Panc1 (cell line): ENCODE results near the gene GNB1.

Source experiments
- CTCF ChIP-seq: fragments of 450-650 bp; IDR thresholded peaks from 2 replicates; pipeline ENCODE4 v1.5.1; 2017; ENCODE audit warnings: mild to moderate bottlenecking
- POLR2AphosphoS5 ChIP-seq: IDR thresholded peaks from 2 replicates; pipeline ENCODE4 v1.6.1; 2012; ENCODE audit warnings: mild to moderate bottlenecking, low read depth, low read length, moderate library complexity
- REST ChIP-seq, 2 experiments: IDR thresholded peaks; 2 replicates each; pipeline ENCODE4 v1.6.1; 2011 to 2012; ENCODE audit warnings: low read depth in 2 of 2, control low read depth in 1 of 2, low read length in 1 of 2, mild to moderate bottlenecking in 1 of 2, moderate library complexity in 1 of 2; ENCODE audit not compliant: insufficient read depth in 1 of 2
- SIN3A ChIP-seq: IDR thresholded peaks from 2 replicates; pipeline ENCODE4 v1.6.1; 2012; ENCODE audit warnings: low read depth, mild to moderate bottlenecking, low read length, moderate library complexity, borderline replicate concordance; ENCODE audit not compliant: insufficient read depth

- TF ChIP-seq SIN3A (no peak), POLR2AphosphoS5 (no peak), CTCF (no peak), REST (IDR thresholded peaks at IDR 0.05; ENCODE audit: insufficient read depth in 1 of 2, low read depth in 2 of 2, low read length in 1 of 2) (no peak)
Observed at GRCh38 chr1:1881727-1882126, 9.2 kb downstream of the GNB1 start.
